Measurements from ENCODE around the gene RTN4RL1. TPM values are rescaled to one million over a fixed set of nuclear protein-coding genes. Genes with fewer than 3 reads are reported as not detected.

RTN4RL1 gene
- total and polyA plus RNA-seq, 2 of the 13 experiments (the other 11 are each of a cell fraction or from before 2014, with no cell fraction given), result 0.01 TPM; not detected in 1

DNA sequence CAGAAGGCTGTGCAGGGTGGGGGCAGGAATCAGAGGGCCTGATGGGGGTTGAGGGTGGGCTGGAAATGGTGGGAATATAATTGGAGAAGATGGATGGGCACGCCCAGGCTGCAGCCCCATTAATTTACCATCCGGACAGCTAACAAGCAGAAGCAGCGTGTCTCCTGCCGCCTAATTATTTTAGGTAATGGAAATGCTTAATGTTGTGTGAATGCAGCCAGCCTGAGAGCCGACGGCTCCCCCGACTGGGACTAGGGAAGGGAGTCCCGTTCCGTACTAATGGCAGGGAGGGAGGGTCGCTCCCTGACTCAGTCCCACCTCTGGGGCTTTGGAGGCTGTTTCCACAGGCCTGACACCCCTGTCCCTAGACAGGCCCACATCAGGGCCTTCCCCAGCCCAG is 12.0 kb upstream of the RTN4RL1 start:
- no peak overlapping the region for H3K4me3 ChIP-seq (replicated peaks in 1 of 3; ENCODE audit: insufficient read depth in 1 of 3, low read depth in 2 of 3, low read length in 3 of 3)
- no peaks in the 10 kb centered on the region for H3K9me3 ChIP-seq (ENCODE audit: low read length)
- H4K20me1 ChIP-seq (ENCODE audit: insufficient read depth, low read length), result no peaks in the 10 kb centered on the region; the same call in none of the 2 replicates
- TF ChIP-seq, protein P1, sequence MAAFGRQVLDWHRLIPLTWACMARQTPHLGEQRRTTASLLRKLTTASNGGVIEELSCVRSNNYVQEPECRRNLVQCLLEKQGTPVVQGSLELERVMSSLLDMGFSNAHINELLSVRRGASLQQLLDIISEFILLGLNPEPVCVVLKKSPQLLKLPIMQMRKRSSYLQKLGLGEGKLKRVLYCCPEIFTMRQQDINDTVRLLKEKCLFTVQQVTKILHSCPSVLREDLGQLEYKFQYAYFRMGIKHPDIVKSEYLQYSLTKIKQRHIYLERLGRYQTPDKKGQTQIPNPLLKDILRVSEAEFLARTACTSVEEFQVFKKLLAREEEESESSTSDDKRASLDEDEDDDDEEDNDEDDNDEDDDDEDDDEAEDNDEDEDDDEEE (CRISPR knock-in tag; IDR thresholded peaks at IDR 0.05), result no peak
- TF ChIP-seq, protein P2, sequence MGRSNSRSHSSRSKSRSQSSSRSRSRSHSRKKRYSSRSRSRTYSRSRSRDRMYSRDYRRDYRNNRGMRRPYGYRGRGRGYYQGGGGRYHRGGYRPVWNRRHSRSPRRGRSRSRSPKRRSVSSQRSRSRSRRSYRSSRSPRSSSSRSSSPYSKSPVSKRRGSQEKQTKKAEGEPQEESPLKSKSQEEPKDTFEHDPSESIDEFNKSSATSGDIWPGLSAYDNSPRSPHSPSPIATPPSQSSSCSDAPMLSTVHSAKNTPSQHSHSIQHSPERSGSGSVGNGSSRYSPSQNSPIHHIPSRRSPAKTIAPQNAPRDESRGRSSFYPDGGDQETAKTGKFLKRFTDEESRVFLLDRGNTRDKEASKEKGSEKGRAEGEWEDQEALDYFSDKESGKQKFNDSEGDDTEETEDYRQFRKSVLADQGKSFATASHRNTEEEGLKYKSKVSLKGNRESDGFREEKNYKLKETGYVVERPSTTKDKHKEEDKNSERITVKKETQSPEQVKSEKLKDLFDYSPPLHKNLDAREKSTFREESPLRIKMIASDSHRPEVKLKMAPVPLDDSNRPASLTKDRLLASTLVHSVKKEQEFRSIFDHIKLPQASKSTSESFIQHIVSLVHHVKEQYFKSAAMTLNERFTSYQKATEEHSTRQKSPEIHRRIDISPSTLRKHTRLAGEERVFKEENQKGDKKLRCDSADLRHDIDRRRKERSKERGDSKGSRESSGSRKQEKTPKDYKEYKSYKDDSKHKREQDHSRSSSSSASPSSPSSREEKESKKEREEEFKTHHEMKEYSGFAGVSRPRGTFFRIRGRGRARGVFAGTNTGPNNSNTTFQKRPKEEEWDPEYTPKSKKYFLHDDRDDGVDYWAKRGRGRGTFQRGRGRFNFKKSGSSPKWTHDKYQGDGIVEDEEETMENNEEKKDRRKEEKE (IDR thresholded peaks at IDR 0.05), result no peak
- TF ChIP-seq ZNF335 (CRISPR knock-in tag; IDR thresholded peaks at IDR 0.05) (no peak), FOXJ3 (CRISPR knock-in tag; IDR thresholded peaks at IDR 0.05; ENCODE audit: borderline replicate concordance) (no peak), ZNF652 (CRISPR knock-in tag; IDR thresholded peaks at IDR 0.05; ENCODE audit: borderline replicate concordance, low read depth) (no peak), TAF15 (IDR thresholded peaks at IDR 0.05; ENCODE audit: low read depth, low read length, poor library complexity, severe bottlenecking) (no peak), PITX1 (CRISPR knock-in tag; IDR thresholded peaks at IDR 0.05) (no peak), ERF (CRISPR knock-in tag; IDR thresholded peaks at IDR 0.05) (no peak), KLF9 (CRISPR knock-in tag; IDR thresholded peaks at IDR 0.05; ENCODE audit: low read depth) (no peak), MIER3 (CRISPR knock-in tag; IDR thresholded peaks at IDR 0.05; ENCODE audit: borderline replicate concordance) (no peak), ZNF251 (CRISPR knock-in tag; IDR thresholded peaks at IDR 0.05) (no peak), ZNF703 (CRISPR knock-in tag; IDR thresholded peaks at IDR 0.05; ENCODE audit: borderline replicate concordance) (no peak), ZNF672 (CRISPR knock-in tag; IDR thresholded peaks at IDR 0.05) (no peak), ZNF12 (CRISPR knock-in tag; IDR thresholded peaks at IDR 0.05) (no peak), TP53 (CRISPR knock-in tag; conservative IDR thresholded peaks at IDR 0.05) (no peak), NFATC3 (CRISPR knock-in tag; IDR thresholded peaks at IDR 0.05) (no peak), ZNF629 (CRISPR knock-in tag; conservative IDR thresholded peaks at IDR 0.05) (no peak), ZBTB7B (CRISPR knock-in tag; IDR thresholded peaks at IDR 0.05) (no peak)
- TF ChIP-seq, protein P3, sequence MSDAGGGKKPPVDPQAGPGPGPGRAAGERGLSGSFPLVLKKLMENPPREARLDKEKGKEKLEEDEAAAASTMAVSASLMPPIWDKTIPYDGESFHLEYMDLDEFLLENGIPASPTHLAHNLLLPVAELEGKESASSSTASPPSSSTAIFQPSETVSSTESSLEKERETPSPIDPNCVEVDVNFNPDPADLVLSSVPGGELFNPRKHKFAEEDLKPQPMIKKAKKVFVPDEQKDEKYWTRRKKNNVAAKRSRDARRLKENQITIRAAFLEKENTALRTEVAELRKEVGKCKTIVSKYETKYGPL (CRISPR knock-in tag; IDR thresholded peaks at IDR 0.05), result no peak
- peaks cover 17 to 39% of the 10 kb centered on the region in 2 experiments; a peak in 4 of 5 replicates for H3K36me3 ChIP-seq (replicated peaks in 1 of 2; ENCODE audit: control insufficient read depth in 1 of 2, insufficient read depth in 2 of 2, low read length in 2 of 2)
- no peak for FAIRE-seq
- no peak for DNase-seq (ENCODE audit: low spot score)
- H3K4me2 ChIP-seq (ENCODE audit: low read depth, low read length), result no peak overlapping the region
- H3K4me1 ChIP-seq (ENCODE audit: insufficient read depth, low read length), result no peaks in the 10 kb centered on the region
- no peak overlapping the region for H2AFZ ChIP-seq (ENCODE audit: low read length)
- H3K27ac ChIP-seq (ENCODE audit: extremely low read length, insufficient read depth, low read length), result no peak overlapping the region
- intact Hi-C loops (cut with micrococcal nuclease; ENCODE audit: unreplicated experiment), result no loop called here
- BruUV-seq (replicated peaks), result no TSS peak
- no peaks in the 10 kb centered on the region for H3K27me3 ChIP-seq (ENCODE audit: control insufficient read depth in 1 of 2, insufficient read depth in 2 of 2, low read length in 2 of 2)
- ChIA-PET POLR2A (no interaction called here), CTCF (ENCODE audit: low intra/inter-chr PET ratio, low total read pairs) (no interaction called here)
- H3K9ac ChIP-seq (ENCODE audit: insufficient read depth, low read depth, low read length), result no peak overlapping the region
- WGBS (ENCODE audit: low lambda C conversion rate), result 93% methylated on average over 3 of the region's 10 CpGs
- in situ Hi-C loops (cut with HindIII; ENCODE audit: extremely low pct_ligation_motif_present, low pct_unique_long_range_greater_than_20kb), result loop anchor here (25.0 kb wide), 1 partner anchor 325 kb away; the partner anchor contains the start of genes TLCD2 and WDR81
- ATAC-seq, result no peak
- no peaks in the 10 kb centered on the region for H3K79me2 ChIP-seq (ENCODE audit: insufficient read depth, low read length)

Measured in HepG2 (cell line).